K562 (cell line): Measurements from ENCODE around the gene C2.

Experiments used
- CXXC5 ChIP-seq: fragments of 250-450 bp; sonication (Bioruptor Pico); IDR thresholded peaks from 2 replicates; pipeline ENCODE4 v1.8.0; 2022; ENCODE audit warnings: inconsistent platforms, mild to moderate bottlenecking, moderate library complexity
- GATAD2B ChIP-seq: fragments of 450-650 bp; IDR thresholded peaks from 2 replicates; pipeline ENCODE4 v1.6.1; 2017; ENCODE audit warnings: mild to moderate bottlenecking, borderline replicate concordance
- NFYB ChIP-seq: IDR thresholded peaks from 2 replicates; pipeline ENCODE4 v1.6.1; 2011; ENCODE audit warnings: mild to moderate bottlenecking, moderate library complexity; ENCODE audit not compliant: insufficient read length; ENCODE audit errors: extremely low read depth
- ZNF174 ChIP-seq: fragments of 250-450 bp; sonication (Bioruptor Pico); IDR thresholded peaks from 2 replicates; pipeline ENCODE4 v1.4.0; 2020; ENCODE audit warnings: mild to moderate bottlenecking
- TF ChIP-seq, protein P1 (sequence below): fragments of 250-450 bp; sonication (Bioruptor Pico); IDR thresholded peaks from 2 replicates; pipeline ENCODE4 v1.9.0; 2021; ENCODE audit warnings: mild to moderate bottlenecking, inconsistent platforms

DNA sequence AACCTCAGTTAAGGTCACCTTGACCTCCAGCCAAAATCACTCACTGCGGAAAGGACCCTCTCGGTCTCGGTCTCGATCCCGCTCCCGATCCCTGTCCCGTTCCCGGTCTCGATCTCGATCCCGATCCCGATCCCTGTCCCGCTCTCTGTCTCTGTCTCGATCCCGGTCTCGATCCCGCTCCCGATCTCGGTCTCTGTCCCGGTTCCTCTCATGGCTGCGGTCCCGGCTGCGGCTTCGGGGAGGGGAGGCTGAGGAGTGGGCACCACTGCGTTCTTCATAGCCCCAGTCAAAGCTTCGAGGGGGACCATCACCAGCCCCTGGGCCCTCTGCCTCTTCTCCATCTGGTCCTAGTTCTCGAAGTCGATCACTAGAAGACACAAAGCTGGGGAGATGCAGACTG, 27.0 kb downstream of the C2 start:
- TF ChIP-seq NFYB (no peak), ZNF174 (CRISPR knock-in tag) (no peak), GATAD2B (no peak), CXXC5 (CRISPR knock-in tag) (no peak)
- TF ChIP-seq, protein P1, sequence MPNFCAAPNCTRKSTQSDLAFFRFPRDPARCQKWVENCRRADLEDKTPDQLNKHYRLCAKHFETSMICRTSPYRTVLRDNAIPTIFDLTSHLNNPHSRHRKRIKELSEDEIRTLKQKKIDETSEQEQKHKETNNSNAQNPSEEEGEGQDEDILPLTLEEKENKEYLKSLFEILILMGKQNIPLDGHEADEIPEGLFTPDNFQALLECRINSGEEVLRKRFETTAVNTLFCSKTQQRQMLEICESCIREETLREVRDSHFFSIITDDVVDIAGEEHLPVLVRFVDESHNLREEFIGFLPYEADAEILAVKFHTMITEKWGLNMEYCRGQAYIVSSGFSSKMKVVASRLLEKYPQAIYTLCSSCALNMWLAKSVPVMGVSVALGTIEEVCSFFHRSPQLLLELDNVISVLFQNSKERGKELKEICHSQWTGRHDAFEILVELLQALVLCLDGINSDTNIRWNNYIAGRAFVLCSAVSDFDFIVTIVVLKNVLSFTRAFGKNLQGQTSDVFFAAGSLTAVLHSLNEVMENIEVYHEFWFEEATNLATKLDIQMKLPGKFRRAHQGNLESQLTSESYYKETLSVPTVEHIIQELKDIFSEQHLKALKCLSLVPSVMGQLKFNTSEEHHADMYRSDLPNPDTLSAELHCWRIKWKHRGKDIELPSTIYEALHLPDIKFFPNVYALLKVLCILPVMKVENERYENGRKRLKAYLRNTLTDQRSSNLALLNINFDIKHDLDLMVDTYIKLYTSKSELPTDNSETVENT (CRISPR knock-in tag) = no peak
